NCI-H774 (cell line): ENCODE data around the gene DGCR2.
A peak's percentile ranks its signal among the peaks of the same experiment; 100 is the strongest.

Experiments
- DNase-seq: peaks from one replicate; lab custom pipeline; 2025; lab: John Stamatoyannopoulos, UW

DGCR2 gene

DNA sequence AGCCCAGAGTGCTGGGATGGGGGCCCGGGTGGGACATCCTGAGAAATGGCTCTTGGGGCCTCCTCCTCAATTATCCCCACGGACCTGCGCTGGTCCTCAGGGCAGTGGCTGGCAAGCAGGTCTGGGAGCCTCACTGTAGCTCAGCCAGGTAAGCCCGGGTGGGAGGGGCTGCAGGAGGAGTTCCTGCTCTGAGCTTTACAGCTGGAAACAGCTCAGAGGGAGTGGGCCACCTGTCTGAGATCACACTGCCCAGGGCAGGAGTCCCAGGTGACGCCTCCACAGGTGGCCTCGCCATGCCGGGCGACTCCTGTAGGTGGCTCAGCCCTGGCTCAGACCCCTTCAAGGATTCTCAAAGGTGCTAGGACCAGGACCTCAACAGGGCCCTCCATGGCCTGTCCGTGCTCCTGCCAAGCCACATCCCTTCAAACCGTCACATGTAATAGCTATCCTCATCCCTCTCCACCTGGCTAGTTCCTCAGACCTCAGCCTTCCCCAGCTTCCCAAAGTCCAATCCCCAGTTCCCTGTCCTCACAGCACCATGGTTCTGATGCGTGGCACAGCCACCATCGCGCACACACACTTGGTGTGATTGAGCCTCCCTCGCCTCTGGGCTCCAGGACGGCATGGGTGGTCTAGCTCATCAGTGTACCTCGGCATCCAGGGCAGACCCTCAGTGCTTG lies 5.3 kb upstream of the DGCR2 start:
- DNase-seq, result no peak

- no peak for DNase-seq
Observed at GRCh38 chr22:19126309-19127273, 4.4 kb upstream of the DGCR2 start.

DNA sequence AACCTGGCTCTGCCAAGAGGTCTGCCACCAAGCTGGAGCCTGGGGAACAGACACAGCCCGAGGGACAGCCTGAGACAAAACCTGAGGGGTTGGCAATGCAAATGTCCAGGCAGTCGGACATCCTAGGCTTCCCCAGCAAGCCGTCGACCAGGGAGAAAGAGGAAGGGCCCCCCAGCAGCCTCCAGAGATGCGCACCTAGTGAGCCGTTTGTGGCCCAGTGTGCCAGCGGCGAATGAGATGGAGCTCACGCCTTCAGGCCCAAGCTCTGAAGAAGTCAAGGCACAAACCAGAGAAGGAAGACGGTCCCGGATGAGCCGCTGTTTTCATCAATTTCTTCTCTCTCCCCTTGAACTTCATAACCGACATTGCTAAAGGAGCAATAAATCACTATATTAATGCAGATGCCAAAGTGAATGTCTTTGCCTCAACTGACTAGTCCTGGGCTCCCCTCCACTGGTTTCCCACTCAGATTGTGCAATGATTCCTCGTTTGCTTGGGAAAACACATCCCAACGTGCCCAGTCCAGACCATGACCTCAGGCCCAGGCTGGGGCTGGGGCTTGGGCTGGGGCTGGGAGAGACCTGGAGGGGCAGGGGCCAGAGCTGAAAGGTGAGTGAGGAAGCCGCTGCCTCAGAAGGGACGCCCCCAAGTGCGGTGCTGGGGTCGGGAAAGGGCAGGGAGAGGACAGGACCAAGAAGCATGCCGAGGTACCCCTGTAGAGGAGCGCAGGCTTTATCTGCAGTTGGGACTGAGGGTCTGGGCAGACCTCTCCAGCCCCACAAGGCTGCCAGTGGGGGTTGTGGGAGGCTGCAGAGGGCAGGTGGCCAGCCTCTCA lies 3.5 kb upstream of the DGCR2 start:
- no peak for DNase-seq

- no peak for DNase-seq
Observed at GRCh38 chr22:19125011-19125410, 2.8 kb upstream of the DGCR2 start.

- DNase-seq, result no peak
Observed at GRCh38 chr22:19124377-19124776, 2.2 kb upstream of the DGCR2 start.

- no peak for DNase-seq
Observed at GRCh38 chr22:19123936-19124335, 1.7 kb upstream of the DGCR2 start.

DNA sequence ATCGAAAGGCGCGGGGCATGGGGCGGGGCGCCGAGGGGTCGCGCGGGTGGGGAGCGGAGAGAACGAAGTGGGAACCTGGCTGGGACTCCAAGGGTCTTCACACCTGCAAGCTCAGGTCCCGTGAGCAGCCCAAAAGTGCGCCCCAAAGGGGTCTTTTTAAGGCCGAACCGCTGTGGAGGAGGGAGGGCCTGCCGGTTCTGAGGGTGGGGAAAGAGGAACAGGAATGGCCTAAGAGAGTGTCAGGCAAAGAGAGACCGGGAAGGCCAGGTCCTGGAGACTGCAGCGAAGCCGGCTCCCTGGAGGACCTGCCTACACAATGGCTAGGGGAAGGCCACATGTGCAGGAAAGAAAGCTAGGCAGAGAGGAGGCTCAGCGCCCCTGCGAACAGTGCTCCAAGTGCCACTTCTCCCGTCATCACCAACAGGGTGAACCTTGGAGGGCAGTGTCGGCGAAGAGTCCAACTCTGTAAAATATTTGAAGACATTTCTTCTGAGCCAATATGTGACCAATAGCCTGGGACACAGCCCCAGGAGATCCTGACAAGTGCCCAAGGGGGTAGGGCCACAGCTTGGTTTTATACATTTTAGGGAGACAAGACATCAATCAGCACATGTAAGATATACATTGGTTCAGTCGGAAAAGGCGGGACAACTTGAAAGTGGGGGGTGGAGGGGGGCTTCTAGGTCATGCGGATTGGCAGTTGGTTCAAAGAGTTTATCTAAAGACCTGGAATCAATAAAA lies 710 bp upstream of the DGCR2 start:
- DNase-seq, result no peak

DNA sequence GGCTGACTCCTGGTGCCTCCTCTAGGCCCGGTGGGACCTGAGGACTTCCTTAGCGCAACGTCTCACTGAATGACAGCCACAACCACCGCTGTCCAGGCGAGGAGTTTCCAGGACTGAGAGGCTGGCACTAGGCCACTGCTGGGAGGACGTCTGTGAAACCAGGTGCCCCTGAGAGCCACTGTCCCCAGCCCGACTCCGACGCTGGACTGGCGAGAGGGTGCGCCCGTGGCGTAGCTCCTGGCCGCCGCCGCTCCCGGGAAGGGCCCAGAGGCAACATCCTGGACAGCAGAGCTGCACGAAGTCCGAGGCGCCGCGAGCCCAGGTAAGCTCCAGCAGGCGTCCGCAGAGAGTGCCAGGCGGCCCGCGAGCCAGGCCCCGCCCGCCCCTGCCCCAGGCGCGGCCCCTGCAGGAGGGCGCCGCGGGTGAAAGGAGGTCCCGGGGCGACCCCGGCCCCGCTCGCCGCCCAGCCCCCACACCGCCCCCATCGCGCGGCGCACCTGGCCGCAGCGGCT lies 525 bp downstream of the DGCR2 start:
- peak; percentile 23 for DNase-seq

GRCh38 chr22:19120829-19121630 lies 1.2 kb downstream of the DGCR2 start:
- no peak for DNase-seq

DNA sequence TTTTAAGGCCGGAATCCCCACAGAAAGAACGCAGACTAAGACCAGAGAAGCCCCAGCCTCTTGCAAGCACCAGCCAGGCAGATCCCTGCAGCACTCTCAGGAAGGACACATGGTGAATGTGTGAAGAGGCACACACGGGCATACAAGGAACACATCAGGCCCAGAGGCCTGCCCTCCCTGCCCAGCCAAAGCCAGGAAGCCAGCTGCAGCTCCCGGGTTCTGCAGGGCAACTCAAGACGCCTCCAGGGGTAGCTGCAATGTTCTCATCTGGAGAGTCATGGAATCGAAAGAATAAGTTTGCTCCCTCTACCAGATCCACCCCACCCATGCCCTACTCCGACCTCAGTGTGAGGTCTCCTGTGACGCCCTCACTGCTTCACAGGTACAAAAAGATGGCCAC lies 2.3 kb downstream of the DGCR2 start:
- no peak for DNase-seq

- DNase-seq, result no peak
Observed at GRCh38 chr22:19118329-19118880, 3.8 kb downstream of the DGCR2 start.

GRCh38 chr22:19117111-19117512 lies 5.1 kb downstream of the DGCR2 start:
- DNase-seq, result peak; percentile 79

- DNase-seq, result no peak
Observed at GRCh38 chr22:19115628-19116027, 6.6 kb downstream of the DGCR2 start.

DNA sequence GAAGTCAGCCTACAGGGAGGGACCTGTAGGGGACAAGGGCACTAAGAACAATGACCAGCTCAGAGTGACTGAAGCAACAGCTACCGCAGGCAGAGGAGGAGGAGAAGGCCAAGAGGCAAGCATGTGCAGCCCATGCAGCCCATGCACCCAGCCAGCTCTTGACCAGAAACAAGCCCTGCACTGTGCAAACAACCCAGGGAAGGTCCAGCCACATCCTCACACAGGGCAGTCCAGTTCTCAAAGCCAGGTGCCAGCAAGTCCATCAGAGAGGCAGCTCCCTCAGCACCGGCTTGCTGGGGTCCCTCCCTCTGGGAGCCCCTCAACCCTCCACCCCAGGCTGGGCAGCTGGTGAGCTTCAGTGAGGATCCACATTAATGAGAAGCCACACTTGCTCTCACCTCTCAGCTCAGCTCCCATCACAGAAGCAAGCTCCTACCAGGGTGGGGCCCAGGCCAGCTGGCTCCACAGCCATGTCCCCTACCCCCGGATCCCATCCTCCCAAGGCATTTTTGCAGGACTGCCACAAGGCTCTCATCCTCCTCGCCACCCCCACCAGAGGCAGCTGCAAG lies 7.1 kb downstream of the DGCR2 start:
- DNase-seq, result no peak

DNA sequence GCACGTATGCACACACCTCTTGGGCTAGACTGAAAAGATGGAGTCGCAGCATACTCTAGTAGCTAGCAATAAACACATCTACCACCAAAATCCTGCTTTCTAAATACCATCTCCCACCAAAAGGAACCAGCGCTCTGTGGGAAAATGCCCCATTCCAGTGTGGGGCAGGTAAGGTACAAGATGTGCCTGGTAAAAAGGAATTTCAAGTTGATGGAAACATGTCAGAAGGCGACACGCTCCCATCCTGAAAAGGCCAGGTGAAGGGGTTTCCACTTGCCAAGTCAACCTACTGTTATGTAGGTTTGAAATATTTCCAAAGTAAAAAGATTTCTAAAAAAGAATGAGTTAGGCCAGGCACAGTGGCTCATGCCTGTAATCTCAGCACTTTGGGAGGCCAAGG lies 8.8 kb downstream of the DGCR2 start:
- DNase-seq, result no peak

DNA sequence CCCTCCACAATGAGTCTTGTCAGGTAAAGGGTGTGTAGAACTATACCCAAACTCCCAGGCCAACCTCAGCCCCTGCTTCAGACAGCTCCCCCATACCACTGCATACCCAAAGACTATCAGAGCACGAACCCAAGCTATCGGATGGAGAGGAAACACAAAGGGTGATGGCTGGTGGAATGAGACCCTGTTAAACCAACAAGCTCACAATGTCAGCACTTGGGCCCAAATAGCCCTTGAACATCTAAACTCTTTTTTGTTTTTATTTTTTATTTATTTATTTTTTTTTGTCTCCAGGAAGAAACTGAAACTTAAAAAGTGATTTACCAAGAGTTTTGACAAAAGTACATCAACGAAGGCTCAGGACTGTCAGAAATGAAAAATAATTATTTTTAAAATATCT lies 10.6 kb downstream of the DGCR2 start:
- no peak for DNase-seq

- DNase-seq, result no peak
Observed at GRCh38 chr22:19111140-19111539, 11.1 kb downstream of the DGCR2 start.

DNA sequence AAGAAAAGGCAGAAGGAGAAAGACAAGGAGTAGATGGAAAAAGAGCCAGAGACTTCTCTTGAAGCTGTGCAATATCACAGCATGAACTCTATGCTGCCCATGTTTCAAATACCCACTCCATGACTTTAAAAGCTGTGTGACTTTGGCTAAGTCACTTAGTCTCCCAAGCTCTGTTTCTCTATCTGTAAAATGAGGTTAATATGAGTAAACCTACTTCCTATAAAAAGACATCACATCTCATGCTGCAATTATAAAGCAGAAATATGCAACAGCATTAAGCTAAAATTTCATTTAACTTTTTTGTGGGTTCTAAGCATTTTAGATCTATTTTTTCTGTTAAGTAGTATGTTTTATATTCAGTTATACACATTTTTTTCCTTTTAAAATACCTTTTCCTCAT lies 11.6 kb downstream of the DGCR2 start:
- no peak for DNase-seq

DNA sequence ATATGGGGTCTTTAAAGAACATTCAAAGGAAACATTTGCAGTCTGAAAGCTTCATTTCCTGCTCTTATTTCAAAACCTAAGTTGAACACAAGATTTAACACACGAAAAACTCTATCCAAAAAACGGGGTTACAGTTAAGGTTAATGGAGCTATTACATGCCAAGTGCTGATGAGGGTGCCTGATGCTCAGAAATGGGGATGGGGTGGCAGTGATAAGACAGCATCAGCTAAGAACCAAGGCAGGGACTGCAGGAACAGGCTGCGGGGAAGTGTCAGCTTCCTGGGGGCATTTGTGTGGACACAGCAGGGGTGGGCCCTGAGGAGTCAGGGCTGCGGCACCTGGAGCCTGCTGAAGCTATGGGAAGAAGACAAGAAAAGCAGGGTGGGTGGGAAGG lies 12.2 kb downstream of the DGCR2 start:
- DNase-seq, result no peak
